ENCODE data around the gene WNK1.
"Not testable (repeated sequence)": the region's sequence is repeated elsewhere in the genome, so short reads cannot be mapped to it uniquely, and the experiment has no call there.

WNK1 gene

GRCh38 chr12:823028-823698 lies 70.8 kb downstream of the WNK1 start:
- peak; percentile 77 for DNase-seq

GRCh38 chr12:826331-826730 lies 74.0 kb downstream of the WNK1 start:
- DNase-seq = no peak

DNA sequence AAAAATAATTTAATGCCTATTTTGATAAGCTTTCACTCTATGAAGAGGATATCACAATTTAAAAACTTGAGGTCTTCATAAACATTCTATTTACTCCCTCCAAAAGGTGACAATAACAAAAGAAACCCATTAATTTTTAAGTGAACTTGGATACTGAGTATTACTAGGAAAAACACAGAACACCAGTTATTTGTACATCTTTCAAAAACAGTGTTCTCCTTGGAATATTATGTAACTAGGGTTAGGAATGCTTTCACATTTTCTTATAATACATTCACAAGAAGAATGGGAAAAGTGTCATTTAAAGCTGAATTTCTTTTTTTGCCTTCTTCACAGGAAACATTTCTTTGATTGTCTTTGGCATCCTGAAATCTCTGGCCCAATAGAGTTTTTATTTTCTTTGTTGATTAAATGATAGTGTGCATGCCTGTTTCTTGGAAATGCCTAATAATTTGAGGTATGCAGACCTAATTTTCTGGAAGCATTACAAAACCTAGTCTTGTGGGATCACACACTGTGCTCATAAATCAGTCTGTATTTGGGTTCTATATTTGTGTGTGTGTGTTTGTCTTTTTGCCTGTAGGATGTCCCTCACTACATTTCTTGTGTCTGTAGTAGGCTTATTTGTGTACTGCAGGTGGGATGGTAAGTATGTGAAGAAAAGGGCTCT lies 76.5 kb downstream of the WNK1 start:
- DNase-seq = no peak

GRCh38 chr12:830111-830867 lies 77.9 kb downstream of the WNK1 start:
- no peak for DNase-seq

DNA sequence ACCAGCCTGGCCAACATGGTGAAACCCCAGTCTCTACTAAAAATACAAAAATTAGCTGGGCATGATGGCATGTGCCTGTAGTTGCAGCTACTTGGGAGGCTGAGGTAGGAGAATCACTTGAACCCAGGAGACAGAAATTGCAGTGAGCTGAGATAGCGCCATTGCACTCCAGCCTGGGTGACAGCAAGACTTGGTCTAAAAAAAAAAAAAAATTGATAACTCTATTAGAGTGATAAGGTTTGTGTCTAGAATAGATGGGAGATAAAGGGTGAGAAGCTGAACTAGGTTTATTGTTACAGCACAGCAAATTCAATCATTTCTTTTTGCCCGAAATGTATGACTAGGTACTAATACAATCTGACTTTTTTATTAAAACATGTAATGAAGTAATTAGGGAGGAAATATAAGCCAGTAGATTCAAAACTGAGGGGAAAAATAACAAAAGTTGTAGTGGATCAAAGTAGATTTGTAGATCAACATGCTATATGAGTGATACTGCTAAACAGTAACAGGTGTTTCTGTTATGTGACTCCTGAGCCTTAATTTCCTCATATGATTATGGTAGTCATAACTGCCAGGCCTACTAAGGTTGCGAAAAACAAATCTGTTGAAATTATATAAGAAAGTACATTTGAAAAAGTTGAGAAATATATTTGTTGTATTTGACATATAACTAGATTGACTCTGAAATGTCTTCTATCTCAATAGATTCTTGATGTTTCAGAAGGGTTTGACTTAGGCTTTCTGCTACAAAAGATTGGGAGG lies 83.6 kb downstream of the WNK1 start:
- no peak for DNase-seq

DNA sequence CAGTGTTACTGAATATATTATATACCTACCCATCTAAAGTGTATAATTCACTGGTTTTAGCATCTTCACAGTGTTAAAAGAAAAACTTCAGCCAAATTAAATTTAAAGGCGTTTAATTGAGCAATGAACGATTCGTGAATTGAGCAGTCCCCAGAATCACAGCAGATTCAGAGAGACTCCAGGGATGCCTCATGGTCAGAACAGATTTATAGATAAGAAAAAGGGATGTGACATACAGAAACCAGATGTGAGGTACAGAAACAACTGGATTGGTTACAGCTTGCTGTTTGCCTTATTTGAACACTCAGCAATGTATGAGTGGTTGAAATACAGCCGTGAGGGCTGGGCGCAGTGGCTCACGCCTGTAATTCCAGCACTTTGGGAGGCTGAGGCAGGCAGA lies 84.6 kb downstream of the WNK1 start:
- no peak for DNase-seq

- DNase-seq = no peak
Measured at GRCh38 chr12:837548-837947, 85.2 kb downstream of the WNK1 start.

DNA sequence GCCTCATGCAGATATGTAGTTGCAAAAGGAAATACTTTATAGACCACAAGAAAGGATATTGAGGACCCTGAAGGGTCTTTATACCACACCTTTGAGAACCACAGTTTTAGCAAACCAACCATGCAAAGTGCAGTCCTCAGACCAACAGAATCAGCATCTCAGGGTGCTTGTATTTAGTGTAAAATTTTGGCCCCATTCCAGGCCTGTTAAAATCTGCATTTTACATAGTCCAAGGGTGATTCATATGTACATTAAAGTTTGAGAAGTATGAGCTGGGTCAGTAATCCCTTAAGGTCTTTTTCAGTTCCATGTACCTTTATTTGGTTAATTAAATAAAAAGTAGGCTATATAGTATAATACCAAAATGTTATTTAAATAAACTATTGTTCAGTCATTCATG lies 91.2 kb downstream of the WNK1 start:
- DNase-seq = no peak

DNA sequence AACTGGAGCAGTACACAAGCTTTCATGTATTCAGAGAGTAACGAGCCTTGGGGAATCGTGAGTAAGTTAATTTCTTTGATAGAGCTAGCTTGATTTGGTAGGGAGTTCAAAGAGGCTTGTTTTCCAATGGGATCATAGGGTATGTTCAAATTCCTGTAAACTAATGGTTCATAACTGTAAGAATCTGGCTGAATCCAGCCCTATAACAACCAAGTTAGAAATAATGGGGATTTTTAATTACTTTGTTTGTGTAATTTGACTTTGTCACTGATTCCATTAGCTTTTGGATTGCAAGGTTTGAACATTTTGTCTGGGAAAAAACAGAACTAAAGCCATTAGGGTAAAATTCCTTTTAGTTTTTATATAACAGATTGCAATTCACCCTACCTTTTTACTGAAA lies 94.0 kb downstream of the WNK1 start:
- DNase-seq = no peak

GRCh38 chr12:848173-848865 lies 95.9 kb downstream of the WNK1 start:
- DNase-seq = peak; percentile 79

DNA sequence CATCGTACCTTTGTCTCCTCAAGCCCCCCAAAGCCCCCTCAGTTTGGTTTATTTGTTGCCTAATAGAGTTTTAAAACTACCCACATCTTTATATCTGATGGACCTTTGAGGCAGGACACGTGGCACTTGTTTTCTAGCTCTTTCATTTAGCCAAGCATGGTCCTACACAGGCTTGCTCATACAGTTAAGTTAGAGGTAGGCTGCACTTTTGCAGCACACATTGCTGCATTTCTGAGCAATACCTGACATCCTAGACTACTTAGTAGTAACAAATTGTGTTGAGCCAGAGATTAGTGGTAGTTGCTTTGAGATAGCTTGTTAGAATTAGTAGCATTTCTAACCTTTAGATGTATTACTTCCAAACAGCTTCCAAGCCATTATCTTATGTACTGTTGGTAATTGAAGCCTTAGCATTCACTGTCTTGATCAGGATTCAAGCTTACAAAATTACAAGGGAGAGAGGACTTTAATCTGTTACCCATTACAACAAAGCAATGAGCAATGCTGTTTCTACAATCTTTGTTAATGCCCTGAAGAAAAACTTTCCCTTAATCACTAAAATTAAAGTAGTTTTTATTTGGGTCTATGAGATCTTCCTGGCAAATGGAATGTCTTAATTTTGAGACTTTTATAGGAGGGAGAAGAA lies 96.6 kb downstream of the WNK1 start:
- no peak for DNase-seq

DNA sequence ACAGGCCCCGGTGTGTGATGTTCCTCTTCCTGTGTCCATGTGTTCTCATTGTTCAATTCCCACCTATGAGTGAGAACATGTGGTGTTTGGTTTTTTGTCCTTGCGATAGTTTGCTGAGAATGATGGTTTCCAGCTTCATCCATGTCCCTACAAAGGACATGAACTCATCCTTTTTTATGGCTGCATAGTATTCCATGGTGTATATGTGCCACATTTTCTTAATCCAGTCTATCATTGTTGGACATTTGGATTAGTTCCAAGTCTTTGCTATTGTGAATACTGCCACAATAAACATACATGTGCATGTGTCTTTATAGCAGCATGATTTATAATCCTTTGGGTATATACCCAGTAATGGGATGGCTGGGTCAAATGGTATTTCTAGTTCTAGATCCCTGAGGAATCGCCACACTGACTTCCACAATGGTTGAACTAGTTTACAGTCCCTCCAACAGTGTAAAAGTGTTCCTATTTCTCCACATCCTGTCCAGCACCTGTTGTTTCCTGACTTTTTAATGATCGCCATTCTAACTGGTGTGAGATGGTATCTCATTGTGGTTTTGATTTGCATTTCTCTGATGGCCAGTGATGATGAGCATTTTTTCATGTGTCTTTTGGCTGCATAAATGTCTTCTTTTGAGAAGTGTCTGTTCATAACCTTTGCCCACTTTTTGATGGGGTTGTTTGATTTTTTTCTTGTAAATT lies 97.5 kb downstream of the WNK1 start:
- not testable (repeated sequence) for DNase-seq

- no peak for DNase-seq
Measured at GRCh38 chr12:851343-851742, 99.0 kb downstream of the WNK1 start.

DNA sequence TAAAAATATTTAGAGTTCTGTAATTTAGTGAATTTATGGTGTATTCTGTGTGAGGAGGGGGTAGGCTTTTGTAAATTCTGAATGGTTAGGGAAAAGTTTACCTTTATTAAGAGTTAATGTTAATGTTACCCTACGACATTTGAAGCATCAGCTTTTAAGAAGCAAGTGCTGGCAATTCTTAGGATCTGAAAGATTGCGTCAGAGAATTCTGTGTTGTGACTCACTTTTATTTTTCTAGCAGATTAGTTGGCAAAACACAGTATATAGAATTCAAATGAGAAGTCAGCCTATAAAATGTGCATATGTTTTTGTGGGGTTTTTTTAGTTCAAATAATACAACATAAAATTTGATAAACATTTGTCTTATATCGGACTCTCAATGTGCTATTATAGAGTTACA lies 99.5 kb downstream of the WNK1 start:
- DNase-seq = peak; percentile 68

- DNase-seq = no peak
Measured at GRCh38 chr12:852864-853263, 100.5 kb downstream of the WNK1 start.

GRCh38 chr12:857611-858010 lies 105.2 kb downstream of the WNK1 start:
- no peak for DNase-seq

GRCh38 chr12:862303-862911 lies 110.0 kb downstream of the WNK1 start:
- no peak for DNase-seq

- no peak for DNase-seq
Measured at GRCh38 chr12:863285-863684, 110.9 kb downstream of the WNK1 start.

- no peak for DNase-seq
Measured at GRCh38 chr12:865614-866013, 113.2 kb downstream of the WNK1 start.

DNA sequence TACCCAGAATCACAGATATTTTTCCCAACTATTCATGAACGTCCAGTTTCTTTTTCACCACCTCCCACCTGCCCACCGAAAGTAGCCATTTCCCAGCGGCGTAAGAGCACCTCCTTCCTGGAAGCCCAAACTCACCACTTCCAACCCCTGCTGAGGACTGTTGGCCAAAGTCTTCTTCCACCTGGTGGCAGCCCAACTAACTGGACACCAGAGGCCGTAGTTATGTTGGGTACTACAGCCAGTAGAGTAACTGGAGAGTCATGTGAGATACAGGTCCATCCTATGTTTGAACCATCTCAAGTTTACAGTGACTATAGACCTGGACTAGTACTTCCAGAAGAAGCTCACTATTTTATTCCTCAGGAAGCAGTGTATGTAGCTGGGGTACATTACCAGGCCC lies 115.5 kb downstream of the WNK1 start:
- DNase-seq = no peak

GRCh38 chr12:868722-869121 lies 116.3 kb downstream of the WNK1 start:
- no peak for DNase-seq

Data from suppressor macrophage treated with lipopolysaccharide for 4 hours (primary cell).